Breast epithelium (tissue), 4 donors: ENCODE measurements around the gene STARD5. TPM values are rescaled to one million over a fixed set of nuclear protein-coding genes. Genes with fewer than 3 reads are reported as not detected.

Source experiments
- DNase-seq, 2 donors: peaks; one replicate each; pipeline ENCODE4 v3.0.0-alpha.2; 2019; ENCODE audit warnings: low spot score in 2 of 2
- H3K27ac ChIP-seq, 2 donors: fragments of 200-600 bp; sonication (generic) in 1 of 2; one replicate each; pipeline ENCODE4 v1.5.1; 2016 to 2019; ENCODE audit warnings: mild to moderate bottlenecking in 1 of 2
- H3K27me3 ChIP-seq, 2 donors: fragments of 200-600 bp; sonication (generic) in 1 of 2; one replicate each; pipeline versions ENCODE4 v1.5.1 to v1.6.0; 2017 to 2019; ENCODE audit warnings: control low read depth in 1 of 2, mild to moderate bottlenecking in 1 of 2
- H3K36me3 ChIP-seq: fragments of 200-600 bp; one replicate; pipeline ENCODE4 v1.5.1; 2019
- H3K4me1 ChIP-seq, 2 donors: fragments of 200-600 bp; sonication (generic); one replicate each; pipeline ENCODE4 v1.5.1; 2016 to 2019; ENCODE audit warnings: control low read depth in 1 of 2
- H3K4me3 ChIP-seq, 3 donors: fragments of 200-600 bp; sonication (generic); 1 replicate in 2 of 3; 2 replicates in 1 of 3; pipeline ENCODE4 v1.5.1; 2016 to 2019; ENCODE audit warnings: mild to moderate bottlenecking in 3 of 3, moderate library complexity in 2 of 3
- H3K9me3 ChIP-seq, 2 donors: fragments of 200-600 bp; sonication (generic) in 1 of 2; one replicate each; pipeline ENCODE4 v1.5.1; 2016 to 2019; ENCODE audit warnings: control low read depth in 1 of 2
- POLR2A ChIP-seq: fragments of 450-650 bp; IDR thresholded peaks from one replicate; pipeline ENCODE4 v1.6.1; 2016; ENCODE audit warnings: antibody characterized with exemption, mild to moderate bottlenecking, moderate library complexity
- POLR2AphosphoS5 ChIP-seq, 3 donors: sonication (generic); formaldehyde crosslinking; IDR thresholded peaks; one replicate each; pipeline ENCODE4 v1.6.1; 2017; ENCODE audit warnings: antibody characterized with exemption in 3 of 3
- intact Hi-C: fragments of 100-400 bp; cut with DNase I; formaldehyde crosslinking; loops from one replicate; pipeline ENCODE4 v1.15.1; 2023; ENCODE audit warnings: low total_unique reads
- total RNA-seq, 3 donors: library from RNA; depleted of rRNA; stranded (reverse); fragments of >200 nt; gene quantifications; one replicate each; pipeline ENCODE4 v1.1.0, GENCODE V29; 2016
- TF ChIP-seq, protein P1 (sequence below), 3 donors: fragments of 450-650 bp; IDR thresholded peaks; one replicate each; pipeline ENCODE4 v1.5.1; 2016 to 2017; ENCODE audit warnings: antibody characterized with exemption in 3 of 3, mild to moderate bottlenecking in 3 of 3, moderate library complexity in 3 of 3

The STARD5 gene
- total RNA-seq, 3 donors from 2014 or later: 3.2 to 9.5 (median 6.7) TPM

DNA sequence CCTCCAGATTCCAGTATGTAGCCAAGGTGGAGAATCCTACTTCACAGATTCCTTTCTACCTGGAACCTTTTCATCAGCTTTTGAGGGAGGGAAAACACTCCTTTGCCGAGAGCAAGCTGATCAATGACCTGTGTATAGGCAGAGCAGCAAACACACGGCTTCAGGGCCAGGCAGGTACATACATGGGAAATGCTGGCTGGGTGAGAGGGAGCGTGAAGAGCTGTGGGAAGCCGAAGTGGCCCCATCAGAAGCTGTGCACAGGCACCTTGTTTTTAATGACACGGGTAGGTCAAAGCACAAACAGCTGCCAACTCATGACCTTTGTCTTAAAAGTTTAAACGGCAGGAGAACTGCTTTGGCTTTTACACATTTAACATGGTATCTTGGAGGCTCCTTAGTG is 25.3 kb downstream of the STARD5 start:
- Histone ChIP-seq H3K4me3 (peak overlapping the region in 2 of 3 donors; percentile 8 to 33), H3K4me1 (no peaks in the 10 kb centered on the region), H3K27ac (no peak overlapping the region), H3K36me3 (no peaks in the 10 kb centered on the region), H3K9me3 (no peaks in the 10 kb centered on the region), H3K27me3 (no peaks in the 10 kb centered on the region)
- no peak for TF ChIP-seq POLR2AphosphoS5 (IDR thresholded peaks at IDR 0.05)
- no peak for TF ChIP-seq POLR2A
- TF ChIP-seq, protein P1, sequence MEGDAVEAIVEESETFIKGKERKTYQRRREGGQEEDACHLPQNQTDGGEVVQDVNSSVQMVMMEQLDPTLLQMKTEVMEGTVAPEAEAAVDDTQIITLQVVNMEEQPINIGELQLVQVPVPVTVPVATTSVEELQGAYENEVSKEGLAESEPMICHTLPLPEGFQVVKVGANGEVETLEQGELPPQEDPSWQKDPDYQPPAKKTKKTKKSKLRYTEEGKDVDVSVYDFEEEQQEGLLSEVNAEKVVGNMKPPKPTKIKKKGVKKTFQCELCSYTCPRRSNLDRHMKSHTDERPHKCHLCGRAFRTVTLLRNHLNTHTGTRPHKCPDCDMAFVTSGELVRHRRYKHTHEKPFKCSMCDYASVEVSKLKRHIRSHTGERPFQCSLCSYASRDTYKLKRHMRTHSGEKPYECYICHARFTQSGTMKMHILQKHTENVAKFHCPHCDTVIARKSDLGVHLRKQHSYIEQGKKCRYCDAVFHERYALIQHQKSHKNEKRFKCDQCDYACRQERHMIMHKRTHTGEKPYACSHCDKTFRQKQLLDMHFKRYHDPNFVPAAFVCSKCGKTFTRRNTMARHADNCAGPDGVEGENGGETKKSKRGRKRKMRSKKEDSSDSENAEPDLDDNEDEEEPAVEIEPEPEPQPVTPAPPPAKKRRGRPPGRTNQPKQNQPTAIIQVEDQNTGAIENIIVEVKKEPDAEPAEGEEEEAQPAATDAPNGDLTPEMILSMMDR (IDR thresholded peaks at IDR 0.05): no peak
- DNase-seq: no peak
- intact Hi-C loops: no loop called here

DNA sequence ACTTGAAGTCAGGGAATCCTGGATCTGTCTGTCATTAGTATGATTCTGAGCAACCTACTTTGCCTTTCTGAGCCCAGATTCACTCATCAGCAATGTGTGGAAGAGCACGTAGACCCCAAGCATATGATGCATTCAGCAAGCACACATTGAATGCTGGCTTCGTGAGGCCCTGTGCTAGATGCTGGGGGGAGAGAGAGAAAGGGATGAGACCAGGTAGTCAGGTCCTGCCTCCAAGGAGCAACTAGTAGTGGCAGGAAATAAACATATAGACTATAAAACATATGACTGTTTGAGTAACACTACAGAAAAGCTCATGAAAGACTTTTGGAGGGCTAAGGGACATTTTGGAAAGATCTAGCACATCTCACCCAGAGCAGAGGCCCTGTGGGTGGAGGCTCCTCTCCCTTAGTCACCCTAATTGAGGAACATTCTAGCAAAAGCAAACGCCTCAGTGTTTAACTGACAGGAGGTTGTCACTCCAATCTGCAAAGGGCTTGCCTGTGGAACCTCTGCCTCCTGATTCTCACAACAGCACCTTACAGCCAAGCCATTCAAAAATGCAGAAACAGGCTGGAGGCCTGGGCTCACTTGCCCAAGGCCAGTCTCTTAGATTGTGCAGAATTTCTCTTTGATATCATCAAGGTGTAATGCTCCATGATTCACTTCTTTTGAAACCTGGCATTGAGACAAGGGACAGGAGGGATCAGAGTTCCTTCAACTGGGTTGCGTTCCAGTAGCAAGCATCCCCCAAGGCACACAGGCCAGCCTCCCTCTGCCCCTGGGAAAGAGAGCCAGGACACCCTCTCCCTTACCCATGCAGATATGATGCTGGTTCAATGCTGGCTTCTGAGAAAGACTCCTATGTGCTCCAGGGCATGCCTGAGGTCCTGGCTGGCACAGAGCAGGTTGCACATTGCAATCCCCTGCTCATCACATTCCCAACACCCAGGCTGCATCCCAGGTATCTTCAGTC is 26.1 kb downstream of the STARD5 start:
- DNase-seq: no peak
- no peaks in the 10 kb centered on the region for H3K9me3 ChIP-seq
- no peaks in the 10 kb centered on the region for H3K27me3 ChIP-seq
- no peaks in the 10 kb centered on the region for H3K36me3 ChIP-seq
- H3K27ac ChIP-seq: peak overlapping the region; percentile 25 to 75
- TF ChIP-seq POLR2A: no peak
- no peak for TF ChIP-seq POLR2AphosphoS5 (IDR thresholded peaks at IDR 0.05)
- TF ChIP-seq, protein P1 (IDR thresholded peaks at IDR 0.05): no peak
- H3K4me1 ChIP-seq: no peaks in the 10 kb centered on the region
- peak overlapping the region; percentile 24 to 46 (median 33) for H3K4me3 ChIP-seq
- intact Hi-C loops: no loop called here

DNA sequence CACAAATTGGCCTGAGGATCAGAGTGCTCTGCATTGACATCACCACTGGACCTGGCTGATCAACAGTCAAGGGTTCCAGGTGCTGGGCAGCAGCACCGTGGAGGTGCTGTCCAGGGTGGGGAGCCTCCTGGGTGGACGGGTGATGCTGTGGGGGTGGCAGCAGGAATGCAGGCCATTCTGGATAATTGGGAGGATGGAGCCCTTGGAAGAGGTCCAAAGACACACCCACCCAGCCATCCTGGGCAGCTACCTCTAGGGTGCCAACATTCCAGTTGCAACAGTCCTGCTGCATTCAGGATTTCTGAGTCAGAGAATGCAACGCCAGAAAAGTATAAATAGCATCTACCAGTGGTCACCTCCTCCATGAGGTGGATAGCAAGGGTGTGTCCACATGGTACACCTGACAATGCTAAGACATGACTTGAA is 26.8 kb downstream of the STARD5 start:
- no peaks in the 10 kb centered on the region for H3K9me3 ChIP-seq
- no peaks in the 10 kb centered on the region for H3K4me1 ChIP-seq
- H3K4me3 ChIP-seq: peak overlapping the region; percentile 24 to 46 (median 33)
- no peak for DNase-seq
- intact Hi-C loops: no loop called here
- no peaks in the 10 kb centered on the region for H3K27me3 ChIP-seq
- peak overlapping the region; percentile 25 to 75 for H3K27ac ChIP-seq
- no peaks in the 10 kb centered on the region for H3K36me3 ChIP-seq
- TF ChIP-seq, protein P1 (IDR thresholded peaks at IDR 0.05): no peak
- TF ChIP-seq POLR2AphosphoS5 (IDR thresholded peaks at IDR 0.05): no peak
- no peak for TF ChIP-seq POLR2A

DNA sequence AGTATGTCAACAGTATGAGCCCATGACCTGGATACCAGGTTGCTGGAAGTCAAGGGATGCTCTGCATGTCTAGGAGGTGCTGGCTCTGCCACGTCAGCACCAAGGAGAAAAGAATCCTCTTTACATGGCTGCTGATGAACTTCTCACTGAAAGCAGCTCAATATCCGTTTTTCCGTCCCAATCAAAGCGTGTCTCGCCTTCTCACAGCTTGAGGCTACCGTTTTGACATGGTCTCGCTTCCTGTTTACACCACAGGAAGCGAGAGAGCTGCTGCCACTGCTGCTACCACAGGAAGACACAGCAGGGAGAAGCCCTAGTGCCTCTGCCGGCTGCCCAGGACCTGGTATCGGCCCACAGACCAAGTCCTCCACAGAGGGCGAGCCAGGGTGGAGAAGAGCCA is 27.3 kb downstream of the STARD5 start:
- Histone ChIP-seq H3K4me1 (no peaks in the 10 kb centered on the region), H3K36me3 (no peaks in the 10 kb centered on the region), H3K4me3 (peak overlapping the region; percentile 24 to 46 (median 33)), H3K9me3 (no peaks in the 10 kb centered on the region), H3K27me3 (no peaks in the 10 kb centered on the region), H3K27ac (peak overlapping the region; percentile 44 to 75)
- TF ChIP-seq POLR2AphosphoS5 (IDR thresholded peaks at IDR 0.05) (peak in 1 of 3 donors; percentile 41), POLR2A (no peak)
- TF ChIP-seq, protein P1 (IDR thresholded peaks at IDR 0.05): no peak
- intact Hi-C loops: no loop called here
- peak in 1 of 2 donors; percentile 37 for DNase-seq

DNA sequence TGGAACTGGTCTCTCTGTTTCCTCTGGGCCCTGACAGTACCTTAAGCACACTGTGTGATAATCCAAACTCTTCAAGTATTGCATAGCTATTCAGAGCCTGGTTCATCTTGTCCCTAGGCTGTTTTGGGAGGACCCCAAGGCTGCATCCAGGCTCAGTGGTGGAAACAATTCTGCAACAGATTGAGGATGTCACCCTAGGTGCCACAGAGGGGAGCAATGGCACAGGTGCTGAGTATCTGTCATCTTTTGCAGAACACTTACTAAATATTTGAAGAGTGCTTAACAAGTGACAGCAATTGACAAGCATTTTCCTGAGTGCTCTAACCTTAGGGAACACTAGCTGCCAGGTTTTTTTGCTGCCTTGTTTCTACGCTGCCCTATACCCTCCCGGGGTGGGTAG is 27.8 kb downstream of the STARD5 start:
- H3K27ac ChIP-seq: peak overlapping the region; percentile 44 to 75
- H3K9me3 ChIP-seq: no peaks in the 10 kb centered on the region
- TF ChIP-seq POLR2AphosphoS5 (IDR thresholded peaks at IDR 0.05): no peak
- no peaks in the 10 kb centered on the region for H3K27me3 ChIP-seq
- H3K36me3 ChIP-seq: no peaks in the 10 kb centered on the region
- H3K4me1 ChIP-seq: no peaks in the 10 kb centered on the region
- no peak for DNase-seq
- intact Hi-C loops: no loop called here
- H3K4me3 ChIP-seq: no peak overlapping the region
